Calu3 (cell line): ENCODE results near the gene MARCHF6. TPM values are rescaled to one million over a fixed set of nuclear protein-coding genes. Genes with fewer than 3 reads are reported as not detected.
A peak's percentile ranks its signal among the peaks of the same experiment; 100 is the strongest.

Experiments
- Bru-seq: library from RNA; stranded (reverse); fragments of 400-500 nt; gene quantifications from one replicate; lab custom pipeline; 2021; lab: Mats Ljungman, UMichigan
- BruChase-seq, 2 experiments: library from RNA; stranded (reverse); fragments of 400-500 nt; gene quantifications; one replicate each; lab custom pipeline; 2021; lab: Mats Ljungman, UMichigan
- BruUV-seq: library from RNA; stranded (reverse); fragments of 400-500 nt; replicated peaks from 2 replicates; lab custom pipeline; 2021; lab: Mats Ljungman, UMichigan
- CTCF ChIA-PET: fragments of 300-600 bp; sonication (Branson Sonifier 250); formaldehyde crosslinking; loops from one replicate; lab custom pipeline; 2022; ENCODE audit warnings: antibody characterized with exemption; lab: Charles Lee
- DNase-seq: peaks from one replicate; pipeline ENCODE4 v3.0.0; 2022
- H3K27ac Mint-ChIP-seq: one replicate; pipeline ENCODE4 v1.8.0; 2022; ENCODE audit warnings: mixed read lengths; ENCODE audit not compliant: unreplicated experiment
- H3K27me3 Mint-ChIP-seq: one replicate; pipeline ENCODE4 v1.8.0; 2022; ENCODE audit warnings: mixed read lengths; ENCODE audit not compliant: unreplicated experiment
- H3K36me3 Mint-ChIP-seq: one replicate; pipeline ENCODE4 v1.8.0; 2022; ENCODE audit warnings: mild to moderate bottlenecking, moderate library complexity, mixed read lengths; ENCODE audit not compliant: insufficient read depth, unreplicated experiment
- H3K4me1 Mint-ChIP-seq: one replicate; pipeline ENCODE4 v1.8.0; 2022; ENCODE audit warnings: mild to moderate bottlenecking, low read depth, mixed read lengths; ENCODE audit not compliant: unreplicated experiment
- H3K4me3 Mint-ChIP-seq: one replicate; pipeline ENCODE4 v1.8.0; 2022; ENCODE audit warnings: mild to moderate bottlenecking, low read depth, moderate library complexity, mixed read lengths; ENCODE audit not compliant: unreplicated experiment
- H3K9me3 Mint-ChIP-seq: one replicate; pipeline ENCODE4 v1.8.0; 2022; ENCODE audit warnings: low read depth, mixed read lengths; ENCODE audit not compliant: unreplicated experiment
- intact Hi-C: fragments of 100-400 bp; cut with micrococcal nuclease; formaldehyde crosslinking; loops from one replicate; pipeline ENCODE4 v1.10.0; 2022; ENCODE audit not compliant: unreplicated experiment
- long read RNA-seq: library from polyadenylated mRNA; stranded (forward); transcript quantifications from one replicate; pipeline ENCODE4 v2.0.0, GENCODE V29; 2022
- total RNA-seq: library from RNA; stranded (reverse); gene quantifications from 2 replicates; pipeline ENCODE4 v1.2.3, GENCODE V29; 2022
- TF ChIP-seq, protein P1 (sequence below): fragments of 200-600 bp; IDR thresholded peaks from one replicate; pipeline ENCODE4 v1.8.0; 2022; ENCODE audit warnings: antibody characterized with exemption; ENCODE audit not compliant: unreplicated experiment

Gene MARCHF6
- 155 and 160 TPM in 2 replicates for total RNA-seq
- percentile 95 among the genes with signal in this experiment for Bru-seq, nascent RNA
- BruChase-seq, experiment 1, labeled RNA remaining after a 6-hour chase, result percentile 95 among the genes with signal in this experiment
- percentile 94 among the genes with signal in this experiment for BruChase-seq, experiment 2, labeled RNA remaining after a 2-hour chase
- long read RNA-seq, full-length matches to known transcripts, result 36 of 69 reads
- long read RNA-seq, partial matches to known transcripts, result 8 of 69 reads
- long read RNA-seq, other reads (novel, unspliced or antisense), result 25 of 69 reads

DNA sequence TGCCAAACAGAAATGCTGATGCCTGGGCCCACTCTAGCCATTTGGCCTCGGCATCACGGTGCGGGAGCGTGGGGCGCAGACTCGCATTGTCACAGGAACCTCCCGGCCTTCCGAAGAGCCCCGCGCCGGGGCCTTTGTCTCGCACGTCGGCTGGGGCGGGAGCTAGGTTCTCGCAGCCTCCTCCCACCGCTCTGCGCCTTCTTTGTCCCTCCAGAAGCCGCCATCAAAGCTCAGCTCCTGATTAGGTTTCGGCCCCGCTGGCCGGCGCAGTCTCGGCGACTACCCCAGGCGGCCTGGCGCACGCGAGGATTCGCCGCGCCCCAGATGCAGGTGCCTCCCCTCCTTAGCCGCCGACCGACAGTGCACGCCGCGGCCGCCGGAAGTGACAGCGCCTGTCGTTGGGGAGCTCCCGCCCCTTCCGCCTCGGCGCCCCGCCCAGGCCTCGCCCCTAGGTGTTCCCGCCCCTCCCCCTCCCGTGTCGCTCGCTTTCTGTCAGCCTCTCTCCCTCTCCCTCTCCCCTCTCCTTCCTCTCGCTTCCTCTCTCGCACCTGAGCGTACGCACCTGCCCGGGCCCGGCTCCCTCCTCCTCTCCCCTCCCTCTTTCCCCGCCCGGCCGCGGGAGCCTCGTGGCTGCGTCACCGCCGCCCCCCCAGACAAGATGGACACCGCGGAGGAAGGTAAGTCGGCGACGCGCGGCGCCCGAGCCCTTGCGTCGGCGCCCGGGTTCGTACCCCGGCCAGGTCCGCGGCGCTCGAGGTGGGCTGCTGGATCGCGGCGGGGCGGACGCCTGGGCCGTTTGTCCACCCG is at the start of gene MARCHF6:
Gene MARCHF6, plus strand, starts transcription at position 455 of the 807 bp plus-strand sequence. Its CDS starts 204 bp downstream, at position 659.
- peak within 1 kb of the TSS; percentile 93 for H3K4me3 Mint-ChIP-seq
- peaks cover 40% of the 10 kb centered on the region for H3K36me3 Mint-ChIP-seq
- H3K4me1 Mint-ChIP-seq, result peaks cover 26% of the 10 kb centered on the region
- peak; percentile 96 for DNase-seq
- CTCF ChIA-PET, result interaction anchor here (0.6 to 1.0 kb wide), 5 partner anchors 11 to 146 kb away, joined by 3 to 7 read pairs (median 4); no protein-coding TSS in a partner anchor
- H3K9me3 Mint-ChIP-seq, result no peaks in the 10 kb centered on the region
- no peaks in the 10 kb centered on the region for H3K27me3 Mint-ChIP-seq
- intact Hi-C loops, result loop anchor here (2.0 kb wide), 1 partner anchor 69 kb away; no protein-coding TSS in a partner anchor
- TF ChIP-seq, protein P1, sequence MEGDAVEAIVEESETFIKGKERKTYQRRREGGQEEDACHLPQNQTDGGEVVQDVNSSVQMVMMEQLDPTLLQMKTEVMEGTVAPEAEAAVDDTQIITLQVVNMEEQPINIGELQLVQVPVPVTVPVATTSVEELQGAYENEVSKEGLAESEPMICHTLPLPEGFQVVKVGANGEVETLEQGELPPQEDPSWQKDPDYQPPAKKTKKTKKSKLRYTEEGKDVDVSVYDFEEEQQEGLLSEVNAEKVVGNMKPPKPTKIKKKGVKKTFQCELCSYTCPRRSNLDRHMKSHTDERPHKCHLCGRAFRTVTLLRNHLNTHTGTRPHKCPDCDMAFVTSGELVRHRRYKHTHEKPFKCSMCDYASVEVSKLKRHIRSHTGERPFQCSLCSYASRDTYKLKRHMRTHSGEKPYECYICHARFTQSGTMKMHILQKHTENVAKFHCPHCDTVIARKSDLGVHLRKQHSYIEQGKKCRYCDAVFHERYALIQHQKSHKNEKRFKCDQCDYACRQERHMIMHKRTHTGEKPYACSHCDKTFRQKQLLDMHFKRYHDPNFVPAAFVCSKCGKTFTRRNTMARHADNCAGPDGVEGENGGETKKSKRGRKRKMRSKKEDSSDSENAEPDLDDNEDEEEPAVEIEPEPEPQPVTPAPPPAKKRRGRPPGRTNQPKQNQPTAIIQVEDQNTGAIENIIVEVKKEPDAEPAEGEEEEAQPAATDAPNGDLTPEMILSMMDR, result no peak
- no TSS peak for BruUV-seq
- H3K27ac Mint-ChIP-seq, result peak within 1 kb of the TSS; percentile 99

DNA sequence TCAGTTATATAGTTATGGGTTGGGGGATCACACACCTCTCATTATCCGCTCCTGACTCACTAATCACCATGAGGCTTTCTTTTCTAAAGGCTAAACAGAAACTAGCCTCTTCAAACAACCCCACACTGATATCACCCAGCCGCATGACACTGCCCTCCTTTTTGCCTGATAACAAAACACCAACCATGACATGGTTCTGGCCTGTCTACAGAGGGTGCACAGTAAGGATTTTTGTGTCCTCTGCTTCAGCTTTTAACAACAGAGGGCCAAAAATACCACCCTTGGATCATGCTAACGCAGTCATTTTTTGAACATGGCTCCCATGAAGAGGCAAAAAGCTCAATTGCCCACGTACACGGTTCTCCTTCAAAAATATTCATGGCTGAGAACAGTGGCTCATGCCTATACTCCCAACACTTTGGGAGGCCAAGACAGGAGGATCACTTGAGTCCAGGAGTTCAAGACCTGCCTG is 49.8 kb upstream of the MARCHF6 start:
- no peak overlapping the region for H3K4me3 Mint-ChIP-seq
- intact Hi-C loops, result loop anchor here (5.0 kb wide), 1 partner anchor 54 kb away; no protein-coding TSS in a partner anchor
- BruUV-seq, result no TSS peak

DNA sequence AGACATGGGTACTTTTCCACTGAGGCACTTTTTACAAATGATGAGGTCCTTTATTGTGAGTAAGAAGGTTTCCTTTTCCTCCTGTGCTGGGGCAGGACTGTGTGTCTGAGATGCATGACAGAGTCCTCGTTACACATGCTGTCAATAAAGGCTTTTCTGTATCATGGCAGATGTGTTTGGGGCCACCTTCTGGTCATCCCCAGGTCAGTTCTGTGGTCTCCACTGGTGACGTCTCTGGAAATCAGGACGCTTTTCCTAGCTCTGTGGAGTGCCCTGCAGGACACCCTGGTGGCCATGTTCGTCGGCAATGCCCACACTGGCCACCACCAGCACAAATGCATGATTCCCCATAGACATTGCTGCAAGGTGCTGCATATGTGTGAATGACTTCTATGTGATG is 48.6 kb upstream of the MARCHF6 start:
- CTCF ChIA-PET, result no interaction called here
- TF ChIP-seq, protein P1, result no peak
- DNase-seq, result no peak
- no TSS peak for BruUV-seq
- intact Hi-C loops, result loop anchor here (5.0 kb wide), 1 partner anchor 52 kb away; no protein-coding TSS in a partner anchor
- H3K27ac Mint-ChIP-seq, result no peak overlapping the region
- H3K27me3 Mint-ChIP-seq, result no peaks in the 10 kb centered on the region
- H3K9me3 Mint-ChIP-seq, result no peaks in the 10 kb centered on the region
- no peak overlapping the region for H3K4me3 Mint-ChIP-seq
- H3K4me1 Mint-ChIP-seq, result peaks cover 42% of the 10 kb centered on the region
- H3K36me3 Mint-ChIP-seq, result peaks cover 14% of the 10 kb centered on the region

More for the DNA sequence above, 49.8 kb upstream of the MARCHF6 start:
- Mint-ChIP-seq H3K4me1 (peaks cover 50% of the 10 kb centered on the region), H3K36me3 (peaks cover 12% of the 10 kb centered on the region), H3K9me3 (no peaks in the 10 kb centered on the region), H3K27ac (no peak overlapping the region), H3K27me3 (no peaks in the 10 kb centered on the region)
- TF ChIP-seq, protein P1, result no peak
- CTCF ChIA-PET, result interaction anchor here (0.7 kb wide), 1 partner anchor 44 kb away, joined by 3 read pairs; no protein-coding TSS in a partner anchor
- DNase-seq, result no peak

- H3K9me3 Mint-ChIP-seq, result no peaks in the 10 kb centered on the region
These were observed 47.4 kb upstream of the MARCHF6 start for GRCh38 chr5:10306114-10306513.

More at GRCh38 chr5:10306114-10306513, 47.4 kb upstream of the MARCHF6 start:
- DNase-seq, result no peak
- Mint-ChIP-seq H3K36me3 (peaks cover 14% of the 10 kb centered on the region), H3K4me3 (peak overlapping the region; percentile 94), H3K4me1 (peaks cover 41% of the 10 kb centered on the region), H3K27ac (peak overlapping the region; percentile 42), H3K27me3 (no peaks in the 10 kb centered on the region)
- TF ChIP-seq, protein P1, result no peak
- no TSS peak for BruUV-seq
- intact Hi-C loops, result loop anchor here (2.0 kb wide), 1 partner anchor 17 kb away; no protein-coding TSS in a partner anchor
- CTCF ChIA-PET, result no interaction called here
